PFSK-1 (cell line): ENCODE results near the gene TRIM5.

Experiments used
- FOXP2 ChIP-seq: optimal IDR thresholded peaks from 2 replicates; pipeline ENCODE3; 2011; ENCODE audit warnings: borderline replicate concordance, control low read depth, inconsistent platforms; ENCODE audit not compliant: insufficient read depth; ENCODE audit errors: extremely low read length, extremely low read depth
- POLR2AphosphoS5 ChIP-seq: IDR thresholded peaks from 2 replicates; pipeline ENCODE4 v1.6.1; 2012; ENCODE audit warnings: low read depth, mild to moderate bottlenecking, control low read depth, low read length, moderate library complexity
- SIN3A ChIP-seq: IDR thresholded peaks from 2 replicates; pipeline ENCODE4 v1.6.1; 2012; ENCODE audit warnings: mild to moderate bottlenecking, low read length, moderate library complexity, borderline replicate concordance; ENCODE audit not compliant: insufficient read depth
- TAF1 ChIP-seq: IDR thresholded peaks from 2 replicates; pipeline ENCODE4 v1.6.1; 2012; ENCODE audit warnings: low read length, control low read depth, borderline replicate concordance; ENCODE audit not compliant: insufficient read depth
- TF ChIP-seq, protein P1 (sequence below), 2 experiments: IDR thresholded peaks; 2 replicates each; pipeline versions ENCODE4 v1.6.1 to v1.8.0; 2011 to 2012; ENCODE audit warnings: low read depth in 2 of 2, low read length in 2 of 2, control low read depth in 1 of 2, inconsistent platforms in 1 of 2, mild to moderate bottlenecking in 1 of 2, moderate library complexity in 1 of 2; ENCODE audit not compliant: insufficient read depth in 1 of 2

Gene TRIM5

DNA sequence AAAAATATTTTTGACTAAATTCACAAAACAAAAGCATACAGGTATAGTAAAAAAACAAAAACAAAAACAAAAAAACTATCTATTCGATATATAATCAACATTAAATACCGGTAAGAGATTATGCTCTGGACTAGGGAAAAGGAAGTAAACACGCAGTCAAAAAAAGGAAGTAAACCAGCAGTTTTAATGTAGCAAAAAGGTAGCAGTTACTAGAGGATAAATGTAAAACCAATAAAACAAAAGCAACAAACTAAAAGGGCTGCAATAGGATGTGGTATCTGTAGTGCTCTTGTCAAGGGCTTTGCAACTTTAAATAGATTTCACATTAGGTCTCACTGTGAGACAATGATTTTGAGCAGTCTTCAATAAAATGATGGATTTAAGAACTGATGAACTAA is 7.1 kb upstream of the TRIM5 start:
- TF ChIP-seq, protein P1, sequence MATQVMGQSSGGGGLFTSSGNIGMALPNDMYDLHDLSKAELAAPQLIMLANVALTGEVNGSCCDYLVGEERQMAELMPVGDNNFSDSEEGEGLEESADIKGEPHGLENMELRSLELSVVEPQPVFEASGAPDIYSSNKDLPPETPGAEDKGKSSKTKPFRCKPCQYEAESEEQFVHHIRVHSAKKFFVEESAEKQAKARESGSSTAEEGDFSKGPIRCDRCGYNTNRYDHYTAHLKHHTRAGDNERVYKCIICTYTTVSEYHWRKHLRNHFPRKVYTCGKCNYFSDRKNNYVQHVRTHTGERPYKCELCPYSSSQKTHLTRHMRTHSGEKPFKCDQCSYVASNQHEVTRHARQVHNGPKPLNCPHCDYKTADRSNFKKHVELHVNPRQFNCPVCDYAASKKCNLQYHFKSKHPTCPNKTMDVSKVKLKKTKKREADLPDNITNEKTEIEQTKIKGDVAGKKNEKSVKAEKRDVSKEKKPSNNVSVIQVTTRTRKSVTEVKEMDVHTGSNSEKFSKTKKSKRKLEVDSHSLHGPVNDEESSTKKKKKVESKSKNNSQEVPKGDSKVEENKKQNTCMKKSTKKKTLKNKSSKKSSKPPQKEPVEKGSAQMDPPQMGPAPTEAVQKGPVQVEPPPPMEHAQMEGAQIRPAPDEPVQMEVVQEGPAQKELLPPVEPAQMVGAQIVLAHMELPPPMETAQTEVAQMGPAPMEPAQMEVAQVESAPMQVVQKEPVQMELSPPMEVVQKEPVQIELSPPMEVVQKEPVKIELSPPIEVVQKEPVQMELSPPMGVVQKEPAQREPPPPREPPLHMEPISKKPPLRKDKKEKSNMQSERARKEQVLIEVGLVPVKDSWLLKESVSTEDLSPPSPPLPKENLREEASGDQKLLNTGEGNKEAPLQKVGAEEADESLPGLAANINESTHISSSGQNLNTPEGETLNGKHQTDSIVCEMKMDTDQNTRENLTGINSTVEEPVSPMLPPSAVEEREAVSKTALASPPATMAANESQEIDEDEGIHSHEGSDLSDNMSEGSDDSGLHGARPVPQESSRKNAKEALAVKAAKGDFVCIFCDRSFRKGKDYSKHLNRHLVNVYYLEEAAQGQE (IDR thresholded peaks at IDR 0.05; ENCODE audit: insufficient read depth in 1 of 2, low read depth in 2 of 2, low read length in 2 of 2), result no peak
- TF ChIP-seq POLR2AphosphoS5 (no peak), FOXP2 (no peak), SIN3A (no peak), TAF1 (no peak)

DNA sequence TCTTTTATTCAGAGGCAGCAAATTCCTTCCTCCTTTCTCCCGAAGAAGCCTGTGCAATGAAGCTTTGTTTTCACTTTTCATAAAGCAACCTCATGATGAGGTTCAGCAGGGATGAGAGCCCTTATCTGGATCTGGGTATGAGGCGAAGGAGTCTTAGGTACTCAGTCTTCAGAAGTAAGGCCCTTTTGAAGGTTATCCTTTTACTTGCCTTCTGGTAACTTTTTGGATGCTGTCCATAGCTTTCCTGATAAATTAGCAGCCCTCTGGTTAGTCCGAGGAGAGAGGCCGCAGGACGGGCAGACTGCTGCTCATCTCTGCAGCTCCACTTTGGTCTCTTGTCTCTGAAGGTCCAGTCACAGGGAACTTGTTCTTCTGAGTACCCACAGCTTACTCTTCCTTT is 5.9 kb upstream of the TRIM5 start:
- TF ChIP-seq POLR2AphosphoS5, result no peak
- TF ChIP-seq TAF1, result no peak
- TF ChIP-seq, protein P1 (IDR thresholded peaks at IDR 0.05; ENCODE audit: insufficient read depth in 1 of 2, low read depth in 2 of 2, low read length in 2 of 2), result no peak
- TF ChIP-seq SIN3A, result no peak
- no peak for TF ChIP-seq FOXP2

DNA sequence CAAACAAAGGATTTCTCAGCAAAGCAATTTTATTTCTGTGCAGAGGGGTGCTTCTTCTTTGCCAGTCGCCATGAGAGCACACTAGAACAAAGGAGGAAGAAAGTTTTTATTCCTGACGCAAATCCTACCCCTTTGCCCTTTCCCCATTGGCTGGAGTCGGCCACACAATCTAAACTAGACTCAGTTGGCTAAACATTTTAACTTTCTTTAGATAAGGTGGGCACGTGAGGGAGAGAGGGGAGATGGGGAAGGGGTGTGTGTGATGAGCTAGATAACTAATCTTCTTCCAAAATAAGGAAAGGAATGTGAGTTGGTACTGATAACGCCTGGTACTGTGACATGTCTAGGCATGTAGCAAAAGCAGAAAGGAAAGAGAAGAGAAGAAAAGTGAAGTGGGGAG is 5.3 kb upstream of the TRIM5 start:
- TF ChIP-seq, protein P1 (IDR thresholded peaks at IDR 0.05; ENCODE audit: insufficient read depth in 1 of 2, low read depth in 2 of 2, low read length in 2 of 2), result no peak
- no peak for TF ChIP-seq SIN3A

DNA sequence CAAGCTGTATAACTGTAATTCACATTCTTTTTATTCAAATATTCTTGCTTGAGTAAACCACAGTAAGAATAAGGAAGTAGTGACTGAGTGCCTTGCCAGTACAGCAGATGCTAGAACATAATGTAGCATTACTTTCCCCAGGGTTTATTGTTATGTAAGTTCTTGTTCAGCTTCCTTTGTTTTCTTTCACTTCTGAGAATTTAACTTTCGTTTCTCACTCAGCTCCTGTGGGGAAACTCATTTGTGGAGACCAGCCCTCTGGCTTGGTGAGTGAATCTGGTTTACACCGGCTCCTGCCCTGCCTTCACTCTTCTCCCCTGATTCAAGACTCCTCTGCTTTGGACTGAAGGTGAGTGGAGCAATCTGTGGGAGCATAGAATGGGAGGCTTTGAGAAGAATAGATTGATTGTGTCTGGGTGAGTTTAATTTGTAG is 4.7 kb upstream of the TRIM5 start, which contains the start of gene TRIM22:
TRIM22 (plus strand) TSS at position 240 of the 433 bp plus-strand sequence. CDS start 6,443 bp downstream, outside the sequence.
- TF ChIP-seq SIN3A, result no peak
- TF ChIP-seq, protein P1 (IDR thresholded peaks at IDR 0.05; ENCODE audit: insufficient read depth in 1 of 2, low read depth in 2 of 2, low read length in 2 of 2), result no peak
- no peak for TF ChIP-seq TAF1
- TF ChIP-seq POLR2AphosphoS5, result no peak
- no peak for TF ChIP-seq FOXP2

DNA sequence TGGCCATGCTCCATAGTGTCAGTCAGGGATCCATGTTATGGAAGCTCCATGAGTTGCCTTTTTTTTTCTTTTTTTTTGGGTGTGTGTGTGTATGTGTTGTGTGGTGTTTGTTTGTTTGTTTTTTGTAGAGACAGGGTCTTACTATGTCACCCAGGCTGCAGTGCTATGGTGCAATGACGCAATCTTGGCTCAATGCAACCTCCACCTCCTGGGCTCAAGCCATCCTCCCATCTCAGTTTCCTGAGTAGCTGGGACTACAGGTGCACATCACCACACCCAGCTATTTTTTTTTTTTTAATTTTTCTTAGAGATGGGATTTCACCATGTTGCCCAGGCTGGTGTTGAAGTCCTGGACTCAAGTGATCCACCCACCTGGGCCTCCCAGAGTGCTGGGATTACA is 3.6 kb upstream of the TRIM5 start:
- TF ChIP-seq POLR2AphosphoS5 (no peak), FOXP2 (no peak), SIN3A (no peak), TAF1 (no peak)
- TF ChIP-seq, protein P1 (IDR thresholded peaks at IDR 0.05; ENCODE audit: insufficient read depth in 1 of 2, low read depth in 2 of 2, low read length in 2 of 2), result no peak
